Liver (tissue), 9 donors: ENCODE measurements around the gene AQR. TPM values are rescaled to one million over a fixed set of nuclear protein-coding genes. Genes with fewer than 3 reads are reported as not detected.

ENCODE experiments used
- DNase-seq: peaks from one replicate; pipeline ENCODE4 v3.0.0-alpha.2; 2017; ENCODE audit warnings: low spot score
- H3K27ac ChIP-seq, 2 donors: one replicate each; pipeline ENCODE4 v1.7.0; 2013; ENCODE audit warnings: inconsistent platforms in 2 of 2, low read length in 2 of 2, control low read depth in 1 of 2, low read depth in 1 of 2, mild to moderate bottlenecking in 1 of 2
- H3K27me3 ChIP-seq, 4 donors: one replicate each; pipeline versions ENCODE4 v1.6.1 to v1.7.0; 2013; ENCODE audit warnings: low read length in 3 of 4, inconsistent platforms in 1 of 4, mild to moderate bottlenecking in 1 of 4, moderate library complexity in 1 of 4; ENCODE audit not compliant: control insufficient read depth in 4 of 4, insufficient read depth in 4 of 4
- H3K36me3 ChIP-seq, 4 donors: one replicate each; pipeline versions ENCODE4 v1.6.1 to v1.7.0; 2013; ENCODE audit warnings: low read length in 3 of 4, mild to moderate bottlenecking in 3 of 4, low read depth in 1 of 4, moderate library complexity in 1 of 4; ENCODE audit not compliant: control insufficient read depth in 4 of 4, insufficient read depth in 3 of 4
- H3K4me1 ChIP-seq, 4 donors: one replicate each; pipeline versions ENCODE4 v1.6.1 to v1.7.0; 2013; ENCODE audit warnings: low read length in 3 of 4, mild to moderate bottlenecking in 3 of 4, moderate library complexity in 1 of 4; ENCODE audit not compliant: control insufficient read depth in 4 of 4, insufficient read depth in 4 of 4
- H3K4me3 ChIP-seq, 3 donors: one replicate each; pipeline versions ENCODE4 v1.6.1 to v1.7.0; 2013; ENCODE audit warnings: low read length in 3 of 3, control low read depth in 1 of 3, low read depth in 1 of 3, mild to moderate bottlenecking in 1 of 3
- H3K9ac ChIP-seq, 2 donors: one replicate each; pipeline ENCODE4 v1.7.0; 2013; ENCODE audit warnings: low read length in 2 of 2, mild to moderate bottlenecking in 2 of 2, moderate library complexity in 2 of 2, control low read depth in 1 of 2, low read depth in 1 of 2
- H3K9me3 ChIP-seq, 4 donors: one replicate each; pipeline versions ENCODE4 v1.6.1 to v1.7.0; 2013; ENCODE audit warnings: low read length in 3 of 4; ENCODE audit not compliant: control insufficient read depth in 4 of 4
- CTCF ChIP-seq: fragments of 150-350 bp; IDR thresholded peaks from 2 replicates; pipeline ENCODE4 v1.5.1; 2017; ENCODE audit warnings: improper control_type of control experiment, low read depth, low read length; ENCODE audit not compliant: missing input control
- EGR1 ChIP-seq, 2 donors: IDR thresholded peaks; 2 replicates each; pipeline ENCODE4 v1.6.1; 2016 to 2018; ENCODE audit warnings: antibody characterized with exemption in 2 of 2, low read depth in 2 of 2
- FOXA2 ChIP-seq: IDR thresholded peaks from 2 replicates; pipeline ENCODE4 v1.6.1; 2016; ENCODE audit warnings: antibody characterized with exemption
- GABPA ChIP-seq, 2 donors: IDR thresholded peaks in 1 of 2; conservative IDR thresholded peaks in 1 of 2; 2 replicates each; pipeline ENCODE4 v1.6.1; 2016; ENCODE audit warnings: antibody characterized with exemption in 2 of 2, mild to moderate bottlenecking in 1 of 2, moderate library complexity in 1 of 2
- HNF4A ChIP-seq, 2 donors: conservative IDR thresholded peaks; 2 replicates each; pipeline ENCODE4 v1.6.1; 2016; ENCODE audit warnings: antibody characterized with exemption in 2 of 2, mild to moderate bottlenecking in 2 of 2
- HNF4G ChIP-seq: IDR thresholded peaks from 2 replicates; pipeline ENCODE4 v1.6.1; 2016; ENCODE audit warnings: antibody characterized with exemption
- JUND ChIP-seq, 2 donors: IDR thresholded peaks; 2 replicates each; pipeline ENCODE4 v1.6.1; 2016; ENCODE audit warnings: antibody characterized with exemption in 2 of 2
- NR2F2 ChIP-seq: IDR thresholded peaks from 2 replicates; pipeline ENCODE4 v1.6.1; 2016; ENCODE audit warnings: antibody characterized with exemption
- RAD21 ChIP-seq, 2 donors: IDR thresholded peaks; 2 replicates each; pipeline ENCODE4 v1.6.1; 2016; ENCODE audit warnings: antibody characterized with exemption in 2 of 2, mild to moderate bottlenecking in 2 of 2
- REST ChIP-seq: IDR thresholded peaks from 2 replicates; pipeline ENCODE4 v1.6.1; 2016; ENCODE audit warnings: antibody characterized with exemption, mild to moderate bottlenecking
- RXRA ChIP-seq, 2 donors: IDR thresholded peaks; 2 replicates each; pipeline ENCODE4 v1.6.1; 2017 to 2018; ENCODE audit warnings: antibody characterized with exemption in 2 of 2, mild to moderate bottlenecking in 1 of 2
- SP1 ChIP-seq: IDR thresholded peaks from 2 replicates; pipeline ENCODE4 v1.6.1; 2018; ENCODE audit warnings: antibody characterized with exemption, mild to moderate bottlenecking
- TAF1 ChIP-seq: conservative IDR thresholded peaks from 2 replicates; pipeline ENCODE4 v1.6.1; 2016; ENCODE audit warnings: antibody characterized with exemption, mild to moderate bottlenecking
- YY1 ChIP-seq: IDR thresholded peaks from 2 replicates; pipeline ENCODE4 v1.6.1; 2016; ENCODE audit warnings: antibody characterized with exemption, mild to moderate bottlenecking
- ZBTB33 ChIP-seq: IDR thresholded peaks from 2 replicates; pipeline ENCODE4 v1.6.1; 2016; ENCODE audit warnings: antibody characterized with exemption
- WGBS: extraction: QIAGEN DNeasy Blood & Tissue Kit; methylation state at CpG from one replicate; pipeline ENCODE4 v1.1.7; 2013; 5-methylcytosine and 5-hydroxymethylcytosine counted together
- polyA plus RNA-seq, 2 donors: library from polyadenylated mRNA; stranded (reverse) in 1 of 2; unstranded in 1 of 2; fragments of 200-250 nt in 1 of 2; fragments of >200 nt in 1 of 2; fragmentation: Nextera tagmentation in 1 of 2; extraction: Ambion mirVana in 1 of 2; gene quantifications; one replicate each; pipeline versions ENCODE4 v1.2.1 to v1.2.3, GENCODE V29; 2013 to 2015
- total RNA-seq, 2 donors: library from RNA; depleted of rRNA; stranded (reverse); fragments of >200 nt; gene quantifications; one replicate each; pipeline ENCODE4 v1.2.3, GENCODE V29; 2014
- donor health status: healthy.
- donor health status: healthy.
- donor health status: healthy.
- donor health status: healthy.
- donor health status: healthy.

Gene AQR
- total and polyA plus RNA-seq, 4 donors = 3.4 to 14.3 (median 8.7) TPM

GRCh38 chr15:34892963-34893591 lies 76.5 kb downstream of the AQR start (continued):
- TF ChIP-seq RXRA (IDR thresholded peaks at IDR 0.05) = no peak

GRCh38 chr15:34890424-34890823 lies 79.1 kb downstream of the AQR start:
- H3K36me3 ChIP-seq = peaks cover 0 to 46% (median 27%) of the 10 kb centered on the region in 4 donors

GRCh38 chr15:34889476-34889875 lies 80.1 kb downstream of the AQR start:
- peaks cover 0 to 48% (median 28%) of the 10 kb centered on the region in 4 donors for H3K36me3 ChIP-seq

More at GRCh38 chr15:34890424-34890823, 79.1 kb downstream of the AQR start:
- Histone ChIP-seq H3K9me3 (peaks cover 0 to 8% (median 5%) of the 10 kb centered on the region in 4 donors), H3K9ac (no peak overlapping the region), H3K4me3 (no peak overlapping the region), H3K4me1 (no peaks in the 10 kb centered on the region), H3K27me3 (no peaks in the 10 kb centered on the region), H3K27ac (no peak overlapping the region)
- TF ChIP-seq HNF4A (conservative IDR thresholded peaks at IDR 0.05) (no peak), GABPA (IDR thresholded peaks at IDR 0.05 in 1 of 2, conservative IDR thresholded peaks at IDR 0.05 in 1 of 2) (no peak), TAF1 (no peak), HNF4G (no peak), SP1 (no peak), CTCF (no peak), NR2F2 (no peak), YY1 (no peak), JUND (IDR thresholded peaks at IDR 0.05) (no peak), RAD21 (IDR thresholded peaks at IDR 0.05) (no peak)
- DNase-seq = no peak
- WGBS = 91% methylated on average over 2 of the region's 2 CpGs

More at GRCh38 chr15:34889476-34889875, 80.1 kb downstream of the AQR start:
- no peak for DNase-seq
- WGBS = 94% methylated on average over 7 of the region's 7 CpGs
- no peak overlapping the region for H3K9ac ChIP-seq
- no peaks in the 10 kb centered on the region for H3K27me3 ChIP-seq
- H3K4me1 ChIP-seq = no peaks in the 10 kb centered on the region
- no peak for TF ChIP-seq RAD21 (IDR thresholded peaks at IDR 0.05)
- no peak for TF ChIP-seq EGR1 (IDR thresholded peaks at IDR 0.05; ENCODE audit: low read depth in 2 of 2)
- no peak for TF ChIP-seq REST
- TF ChIP-seq SP1 = no peak
- TF ChIP-seq ZBTB33 = no peak
- TF ChIP-seq HNF4A (conservative IDR thresholded peaks at IDR 0.05) = no peak
- no peak for TF ChIP-seq FOXA2
- no peak for TF ChIP-seq GABPA (IDR thresholded peaks at IDR 0.05 in 1 of 2, conservative IDR thresholded peaks at IDR 0.05 in 1 of 2)
- no peak overlapping the region for H3K27ac ChIP-seq
- H3K4me3 ChIP-seq = no peak overlapping the region
- peaks cover 0 to 8% (median 5%) of the 10 kb centered on the region in 4 donors for H3K9me3 ChIP-seq
